ENCODE data around the gene PRR16. TPM values are rescaled to one million over a fixed set of nuclear protein-coding genes. Genes with fewer than 3 reads are reported as not detected.

PRR16 gene
- total RNA-seq, 1 experiment from 2014 or later, result 5.0 TPM

DNA sequence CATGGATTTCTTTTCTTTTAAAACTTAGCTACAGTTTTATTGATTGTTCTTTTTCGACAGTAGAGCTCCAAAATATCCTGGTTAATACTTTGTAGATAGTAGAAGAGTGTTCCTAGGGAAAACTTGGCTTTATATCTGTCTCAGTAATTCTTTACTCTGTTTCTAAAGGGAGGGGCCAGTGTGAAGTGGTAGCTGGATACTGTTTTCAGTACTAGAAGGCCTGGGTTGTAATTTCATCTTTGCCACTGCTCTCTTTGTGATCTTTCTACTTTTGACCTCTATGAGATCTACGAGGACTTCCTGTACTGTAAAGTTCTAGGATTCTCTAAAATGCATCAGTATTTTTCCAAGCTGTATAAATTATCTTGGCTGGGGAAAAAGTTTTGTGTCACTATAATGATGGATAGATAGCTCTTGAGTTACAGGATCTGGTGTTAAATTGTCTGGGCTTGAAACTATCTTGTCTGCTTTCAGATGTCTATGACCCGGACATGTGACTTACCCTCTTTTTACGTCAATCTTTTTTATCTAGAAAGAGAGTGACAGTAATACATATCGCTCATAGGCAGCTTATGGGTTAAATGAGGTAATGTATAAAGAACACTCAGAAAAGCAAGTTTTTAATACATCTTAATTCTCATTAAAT lies 53.6 kb downstream of the PRR16 start:
- intact Hi-C loops (cut with micrococcal nuclease; ENCODE audit: unreplicated experiment), result no loop called here
- TF ChIP-seq CTCF (conservative IDR thresholded peaks at IDR 0.05) (no peak), EZH2 (IDR thresholded peaks at IDR 0.05; ENCODE audit: low read depth) (no peak)
- POLR2A ChIA-PET (ENCODE audit: unreplicated experiment), result no interaction called here

DNA sequence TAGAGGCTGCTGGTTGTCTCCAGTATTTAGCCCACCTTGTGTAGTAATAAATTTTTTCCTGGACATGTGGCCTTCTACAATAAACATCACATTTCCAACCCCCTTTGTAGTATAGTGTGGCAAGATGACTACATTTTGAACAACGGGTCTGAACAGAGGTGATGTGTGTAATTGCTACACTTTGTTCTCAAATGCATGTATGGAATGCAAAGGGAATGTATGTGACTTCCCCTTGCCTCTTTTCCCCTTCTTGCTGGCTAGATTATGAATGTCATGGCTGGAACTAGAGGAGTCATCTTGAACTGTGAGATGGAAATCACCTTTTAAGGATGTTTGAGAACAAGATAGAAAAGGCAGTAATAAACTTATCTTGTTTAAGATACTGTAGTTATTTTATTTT lies 54.5 kb downstream of the PRR16 start:
- Histone ChIP-seq H3K4me2 (no peak overlapping the region), H3F3A (ENCODE audit: insufficient read depth, low read depth) (no peaks in the 10 kb centered on the region), H3K4me3 (no peak overlapping the region), H2AFZ (no peak overlapping the region), H4K20me1 (ENCODE audit: insufficient read depth) (no peaks in the 10 kb centered on the region), H3K27ac (no peak overlapping the region), H3K79me2 (ENCODE audit: low read depth) (no peaks in the 10 kb centered on the region), H3K27me3 (ENCODE audit: insufficient read depth, low read depth) (no peaks in the 10 kb centered on the region), H3K9me3 (ENCODE audit: insufficient read depth, low read depth) (no peaks in the 10 kb centered on the region), H3K4me1 (replicated peaks; ENCODE audit: insufficient read depth) (no peaks in the 10 kb centered on the region), H3K36me3 (ENCODE audit: low read depth) (no peaks in the 10 kb centered on the region), H3K9me2 (ENCODE audit: insufficient read depth) (no peaks in the 10 kb centered on the region; the same call in 1 of the 2 replicates)
- TF ChIP-seq CTCF (conservative IDR thresholded peaks at IDR 0.05) (no peak), EZH2 (IDR thresholded peaks at IDR 0.05; ENCODE audit: low read depth) (no peak)
- POLR2A ChIA-PET (ENCODE audit: unreplicated experiment), result no interaction called here
- BruUV-seq (replicated peaks), result no TSS peak
- no peak for DNase-seq
- CTCF ChIA-PET, result no interaction called here
- intact Hi-C loops (cut with micrococcal nuclease; ENCODE audit: unreplicated experiment), result no loop called here

More for the DNA sequence above, 53.6 kb downstream of the PRR16 start:
- H4K20me1 ChIP-seq (ENCODE audit: insufficient read depth), result no peaks in the 10 kb centered on the region
- no peak overlapping the region for H3K4me3 ChIP-seq
- H3K36me3 ChIP-seq (ENCODE audit: low read depth), result no peaks in the 10 kb centered on the region
- H3F3A ChIP-seq (ENCODE audit: insufficient read depth, low read depth), result no peaks in the 10 kb centered on the region
- BruUV-seq (replicated peaks), result no TSS peak
- H3K79me2 ChIP-seq (ENCODE audit: low read depth), result no peaks in the 10 kb centered on the region
- H3K27me3 ChIP-seq (ENCODE audit: insufficient read depth, low read depth), result no peaks in the 10 kb centered on the region
- H3K27ac ChIP-seq, result no peak overlapping the region
- H3K4me2 ChIP-seq, result no peak overlapping the region
- no peaks in the 10 kb centered on the region; the same call in 1 of the 2 replicates for H3K9me2 ChIP-seq (ENCODE audit: insufficient read depth)
- no peak for DNase-seq
- H3K9me3 ChIP-seq (ENCODE audit: insufficient read depth, low read depth), result no peaks in the 10 kb centered on the region
- CTCF ChIA-PET, result no interaction called here
- H3K4me1 ChIP-seq (replicated peaks; ENCODE audit: insufficient read depth), result no peaks in the 10 kb centered on the region
- no peak overlapping the region for H2AFZ ChIP-seq

- H3K27me3 ChIP-seq (ENCODE audit: insufficient read depth, low read depth), result no peaks in the 10 kb centered on the region
- ChIA-PET POLR2A (ENCODE audit: unreplicated experiment) (interaction anchor here (0.6 kb wide), 1 partner anchor 1216 kb away, joined by 9 read pairs; no protein-coding TSS in a partner anchor), CTCF (no interaction called here)
- intact Hi-C loops (cut with micrococcal nuclease; ENCODE audit: unreplicated experiment), result no loop called here
- no peak for DNase-seq
- H2AFZ ChIP-seq, result no peak overlapping the region
- no peaks in the 10 kb centered on the region for H3K79me2 ChIP-seq (ENCODE audit: low read depth)
- H3F3A ChIP-seq (ENCODE audit: insufficient read depth, low read depth), result no peaks in the 10 kb centered on the region
- no peak overlapping the region for H3K4me3 ChIP-seq
- H3K4me2 ChIP-seq, result no peak overlapping the region
- no peaks in the 10 kb centered on the region for H3K36me3 ChIP-seq (ENCODE audit: low read depth)
- H3K9me2 ChIP-seq (ENCODE audit: insufficient read depth), result no peaks in the 10 kb centered on the region
- H3K9me3 ChIP-seq (ENCODE audit: insufficient read depth, low read depth), result no peaks in the 10 kb centered on the region
- H4K20me1 ChIP-seq (ENCODE audit: insufficient read depth), result no peaks in the 10 kb centered on the region
- H3K4me1 ChIP-seq (replicated peaks; ENCODE audit: insufficient read depth), result no peaks in the 10 kb centered on the region
- no peak overlapping the region for H3K27ac ChIP-seq
- no peak for TF ChIP-seq EZH2 (IDR thresholded peaks at IDR 0.05; ENCODE audit: low read depth)
- no peak for TF ChIP-seq CTCF (conservative IDR thresholded peaks at IDR 0.05)
- no TSS peak for BruUV-seq (replicated peaks)
These were observed 63.2 kb downstream of the PRR16 start for GRCh38 chr5:120527251-120527650.
